K562 treated with DMSO at 1 percent for 4 hours (cell line): ENCODE data around the gene ARL14EPL. TPM values are rescaled to one million over a fixed set of nuclear protein-coding genes. Genes with fewer than 3 reads are reported as not detected.

Experiments used
- total RNA-seq: library from RNA; unstranded; fragments of 300-600 nt; gene quantifications from 2 replicates; pipeline ENCODE4 v1.2.3, GENCODE V29; 2022; ENCODE audit not compliant: insufficient read depth

Gene ARL14EPL
- not detected in 2 replicates for total RNA-seq

GRCh38 chr5:116032094-116032517, at the start of gene ARL14EPL:
Gene ARL14EPL (plus strand): TSS chr5:116032472. CDS start chr5:116051466, 18,994 bp downstream.

GRCh38 chr5:116084871-116085715, 52.8 kb downstream of the ARL14EPL start, which contains the start of gene COMMD10:
Gene COMMD10 (plus strand): TSS chr5:116085025.

Other genes starting within 250 kb of the ARL14EPL start
- not detected in 2 replicates for gene CDO1, start 215.8 kb upstream of the ARL14EPL start, total RNA-seq
- 23.6 and 25.9 TPM in 2 replicates for gene ATG12, start 190.9 kb upstream of the ARL14EPL start, total RNA-seq
- 28.5 and 35.2 TPM in 2 replicates for gene AP3S1, start 190.5 kb upstream of the ARL14EPL start, total RNA-seq
- 2.0 TPM in 2 replicates for gene LVRN, start 70.0 kb upstream of the ARL14EPL start, total RNA-seq
- gene COMMD10, start 52.6 kb downstream of the ARL14EPL start, total RNA-seq = 9.6 and 12.2 TPM in 2 replicates